GM10847 (cell line): ENCODE measurements around the gene NAALADL1.

Experiments
- POLR2A ChIP-seq: IDR thresholded peaks from 2 replicates; pipeline ENCODE4 v1.6.1; 2011; ENCODE audit not compliant: insufficient read length; ENCODE audit errors: extremely low read depth

Gene NAALADL1

GRCh38 chr11:65042891-65043290, 15.5 kb downstream of the NAALADL1 start:
- TF ChIP-seq POLR2A, result no peak

DNA sequence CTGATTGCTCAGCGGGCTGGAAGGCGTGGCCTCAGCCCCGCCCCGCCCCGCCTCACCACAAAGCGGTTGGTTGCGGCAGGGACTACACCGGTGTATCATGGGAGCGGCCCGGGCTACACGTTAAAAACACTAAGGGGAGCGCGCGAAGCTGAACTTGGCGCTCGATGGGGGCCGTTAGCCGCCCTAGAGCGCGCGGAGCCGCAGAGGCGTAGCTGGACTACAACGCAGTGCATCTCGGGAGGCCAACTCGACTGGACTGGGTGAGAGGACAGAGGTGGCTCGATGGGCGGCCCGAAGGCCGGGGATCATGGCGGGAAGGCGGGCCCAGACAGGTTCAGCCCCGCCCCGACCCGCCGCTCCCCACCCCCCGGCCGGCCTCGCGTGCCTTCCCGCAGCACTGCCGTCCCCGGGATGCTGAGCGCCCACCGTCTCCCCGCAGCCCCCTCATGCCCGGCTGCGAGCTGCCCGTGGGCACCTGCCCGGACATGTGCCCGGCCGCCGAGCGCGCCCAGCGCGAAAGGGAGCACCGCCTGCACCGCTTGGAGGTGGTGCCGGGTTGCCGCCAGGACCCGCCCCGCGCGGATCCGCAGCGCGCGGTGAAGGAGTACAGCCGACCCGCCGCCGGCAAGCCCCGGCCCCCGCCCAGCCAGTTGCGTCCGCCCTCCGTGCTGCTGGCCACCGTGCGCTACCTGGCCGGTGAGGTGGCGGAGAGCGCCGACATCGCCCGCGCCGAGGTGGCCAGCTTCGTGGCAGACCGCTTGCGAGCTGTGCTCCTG, 17.3 kb downstream of the NAALADL1 start, which contains the start of gene SAC3D1:
Gene SAC3D1, plus strand, starts transcription at position 364 of the 776 bp plus-strand sequence. Its CDS starts 83 bp downstream, at position 447.
- TF ChIP-seq POLR2A, result peak; percentile 33

GRCh38 chr11:65040520-65040846, 17.9 kb downstream of the NAALADL1 start:
- no peak for TF ChIP-seq POLR2A

DNA sequence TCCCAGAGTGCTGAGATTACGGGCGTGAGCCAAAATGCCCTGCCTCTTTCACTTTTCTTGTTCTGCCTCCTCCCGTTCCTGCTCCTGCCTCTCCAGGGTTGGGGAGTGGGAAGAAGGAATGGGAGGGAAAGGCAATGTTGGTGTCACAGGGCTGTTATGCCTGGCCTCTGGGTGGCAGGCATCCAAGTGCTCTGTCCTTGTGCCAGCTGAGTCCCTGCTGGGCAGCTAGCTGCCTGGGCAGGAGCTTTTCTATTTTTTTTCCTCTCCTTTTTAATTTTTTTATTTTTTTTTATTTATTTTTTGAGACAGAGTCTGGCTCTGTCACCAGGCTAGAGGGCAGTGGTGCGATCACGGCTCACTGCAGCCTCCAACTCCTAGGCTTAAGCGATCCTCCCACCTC, 21.4 kb downstream of the NAALADL1 start:
- TF ChIP-seq POLR2A, result no peak

DNA sequence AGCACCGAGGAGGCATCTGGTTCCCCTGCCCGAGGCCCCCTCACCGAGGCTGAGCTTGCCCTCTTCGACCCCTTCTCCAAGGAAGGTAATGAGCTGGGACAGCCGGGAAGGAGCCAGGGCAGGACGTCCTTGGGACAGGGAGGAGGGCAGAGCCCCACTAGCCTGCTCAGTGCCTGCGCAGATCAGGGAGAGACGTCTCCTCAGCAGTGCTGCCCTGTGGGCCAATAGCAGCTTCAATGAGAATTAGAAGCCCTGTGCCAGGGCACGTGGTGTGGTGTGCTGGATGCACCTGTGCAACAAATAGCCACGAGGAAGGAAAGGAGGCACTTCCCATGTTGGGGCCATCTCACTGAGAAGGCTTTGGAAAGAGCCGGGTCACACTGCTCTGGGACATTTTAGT, 22.8 kb downstream of the NAALADL1 start:
- no peak for TF ChIP-seq POLR2A

- no peak for TF ChIP-seq POLR2A
These were observed 23.9 kb downstream of the NAALADL1 start for GRCh38 chr11:65034423-65034822.

GRCh38 chr11:65032216-65032615, 26.1 kb downstream of the NAALADL1 start:
- TF ChIP-seq POLR2A, result no peak

- TF ChIP-seq POLR2A, result peak; percentile 40
These were observed 30.9 kb downstream of the NAALADL1 start, which contains the start of gene SNX15 for GRCh38 chr11:65027213-65028067. SNX15 (plus strand) TSS chr11:65027439; CDS start chr11:65027538, 99 bp downstream.

DNA sequence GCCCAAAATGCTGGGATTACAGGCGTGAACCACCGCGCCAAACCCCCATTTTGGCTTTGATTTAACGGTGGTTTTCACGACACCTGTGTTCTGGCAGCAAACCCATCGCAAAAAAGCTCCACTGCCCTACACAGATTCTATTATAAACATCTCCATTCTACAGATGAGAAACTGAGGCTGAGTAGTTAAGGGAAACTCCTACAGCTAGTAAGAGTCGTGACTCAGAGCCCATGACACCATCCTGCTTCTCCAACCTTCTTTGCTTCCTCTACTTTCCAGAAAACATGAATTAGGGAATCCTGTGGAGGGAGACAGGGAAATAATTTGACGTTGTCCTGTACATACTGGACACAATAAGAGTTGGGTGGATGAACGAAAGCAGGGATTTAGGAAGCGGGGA, 31.5 kb downstream of the NAALADL1 start:
- no peak for TF ChIP-seq POLR2A

DNA sequence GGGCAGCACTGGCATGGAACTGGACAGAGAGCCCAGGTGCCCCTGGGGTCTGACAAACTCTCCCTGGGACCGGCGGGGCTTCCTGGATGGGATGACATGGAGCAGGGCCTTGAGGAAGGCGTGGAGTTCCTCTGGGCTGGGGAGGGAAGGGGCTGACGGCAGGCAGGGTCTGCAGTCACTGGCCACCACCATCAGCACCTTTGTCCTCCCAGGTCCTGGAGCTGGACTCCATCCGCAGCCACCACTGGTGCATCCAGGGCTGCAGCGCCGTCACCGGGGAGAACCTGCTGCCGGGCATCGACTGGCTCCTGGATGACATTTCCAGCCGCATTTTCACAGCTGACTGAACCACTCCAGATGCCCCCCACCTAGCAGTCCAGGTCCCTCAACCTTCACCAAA, 36.8 kb downstream of the NAALADL1 start:
- TF ChIP-seq POLR2A, result no peak

GRCh38 chr11:65021003-65021402, 37.4 kb downstream of the NAALADL1 start:
- no peak for TF ChIP-seq POLR2A

DNA sequence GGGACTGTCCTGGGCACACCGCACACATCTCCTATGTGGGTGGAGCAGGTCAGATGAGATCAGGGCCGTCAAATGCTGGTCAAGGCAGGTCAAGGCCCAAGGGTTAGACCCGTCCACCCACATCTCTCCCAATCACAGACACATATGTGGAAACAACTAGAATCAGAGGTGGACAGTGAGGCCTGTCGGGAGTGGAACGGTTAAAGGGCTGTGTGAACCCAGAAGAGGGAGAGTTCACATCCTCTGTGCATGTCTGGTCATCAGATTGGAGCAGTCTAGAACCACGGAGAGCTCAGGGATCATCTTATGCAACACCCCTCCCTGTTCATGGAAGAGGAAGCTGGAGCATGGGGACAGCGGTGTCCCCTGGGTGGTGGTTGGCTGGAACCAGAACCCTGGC, 38.5 kb downstream of the NAALADL1 start:
- no peak for TF ChIP-seq POLR2A

GRCh38 chr11:65017937-65018336, 40.4 kb downstream of the NAALADL1 start:
- no peak for TF ChIP-seq POLR2A

GRCh38 chr11:65016705-65017104, 41.6 kb downstream of the NAALADL1 start:
- TF ChIP-seq POLR2A, result no peak

- TF ChIP-seq POLR2A, result no peak
These were observed 43.6 kb downstream of the NAALADL1 start for GRCh38 chr11:65014726-65015227.
